NCI-H2029 (cell line): ENCODE measurements around the gene STON1.
"Not testable (repeated sequence)": the region's sequence is repeated elsewhere in the genome, so short reads cannot be mapped to it uniquely, and the experiment has no call there.

Source experiments
- DNase-seq: peaks from one replicate; lab custom pipeline; 2025; lab: John Stamatoyannopoulos, UW

Gene STON1

GRCh38 chr2:48529194-48529593 is 760 bp upstream of the STON1 start:
- peak; percentile 19 for DNase-seq

- DNase-seq: no peak
Observed at GRCh38 chr2:48529676-48530032, 300 bp upstream of the STON1 start.

GRCh38 chr2:48531141-48531648 is 1.2 kb downstream of the STON1 start:
- no peak for DNase-seq

- no peak for DNase-seq
Observed at GRCh38 chr2:48532174-48532573, 2.2 kb downstream of the STON1 start.

- no peak for DNase-seq
Observed at GRCh38 chr2:48532824-48533223, 2.9 kb downstream of the STON1 start.

GRCh38 chr2:48534781-48535180 is 4.8 kb downstream of the STON1 start:
- DNase-seq: no peak

- DNase-seq: no peak
Observed at GRCh38 chr2:48540237-48540935, 10.4 kb downstream of the STON1 start.

- DNase-seq: no peak
Observed at GRCh38 chr2:48541666-48542389, 11.9 kb downstream of the STON1 start.

- DNase-seq: no peak
Observed at GRCh38 chr2:48543895-48544294, 13.9 kb downstream of the STON1 start.

- no peak for DNase-seq
Observed at GRCh38 chr2:48545244-48545643, 15.3 kb downstream of the STON1 start.

GRCh38 chr2:48548840-48549239 is 18.9 kb downstream of the STON1 start:
- no peak for DNase-seq

- no peak for DNase-seq
Observed at GRCh38 chr2:48549972-48550371, 20.0 kb downstream of the STON1 start.

- no peak for DNase-seq
Observed at GRCh38 chr2:48551548-48551947, 21.6 kb downstream of the STON1 start.

GRCh38 chr2:48555071-48555470 is 25.1 kb downstream of the STON1 start:
- DNase-seq: not testable (repeated sequence)

GRCh38 chr2:48558456-48558855 is 28.5 kb downstream of the STON1 start:
- DNase-seq: no peak

- no peak for DNase-seq
Observed at GRCh38 chr2:48560546-48561209, 30.7 kb downstream of the STON1 start.

- DNase-seq: no peak
Observed at GRCh38 chr2:48562281-48562680, 32.3 kb downstream of the STON1 start.

GRCh38 chr2:48566592-48567310 is 36.8 kb downstream of the STON1 start:
- DNase-seq: no peak

GRCh38 chr2:48567671-48568070 is 37.7 kb downstream of the STON1 start:
- DNase-seq: no peak

GRCh38 chr2:48568547-48568946 is 38.6 kb downstream of the STON1 start:
- no peak for DNase-seq

GRCh38 chr2:48569433-48569832 is 39.5 kb downstream of the STON1 start:
- DNase-seq: no peak

GRCh38 chr2:48572816-48573215 is 42.9 kb downstream of the STON1 start:
- DNase-seq: no peak
